PC-9 (cell line): ENCODE data around the gene DOCK2. TPM values are rescaled to one million over a fixed set of nuclear protein-coding genes. Genes with fewer than 3 reads are reported as not detected.

Source experiments
- BruUV-seq: library from RNA; stranded (reverse); fragments of 400-500 nt; replicated peaks from 2 replicates; lab custom pipeline; 2021; lab: Mats Ljungman, UMichigan
- CTCF ChIA-PET: fragments of 300-600 bp; sonication (Branson Sonifier 250); formaldehyde crosslinking; loops from one replicate; lab custom pipeline; 2022; ENCODE audit warnings: antibody characterized with exemption; lab: Charles Lee
- POLR2A ChIA-PET: fragments of 300-600 bp; sonication (Branson Sonifier 250); formaldehyde crosslinking; loops from one replicate; lab custom pipeline; 2022; ENCODE audit warnings: antibody characterized with exemption; ENCODE audit not compliant: unreplicated experiment; lab: Charles Lee
- DNase-seq, 2 experiments: peaks; one replicate each; pipeline versions ENCODE4 v3.0.0 to v3.0.0-alpha.2; 2015 to 2022; ENCODE audit warnings: mixed read lengths in 1 of 2
- H2AFZ ChIP-seq: fragments of 200-600 bp; sonication (generic); 2 replicates; pipeline ENCODE4 v1.8.1; 2017; ENCODE audit warnings: antibody characterized with exemption
- H3F3A ChIP-seq: fragments of 200-600 bp; sonication (generic); 2 replicates; pipeline ENCODE4 v1.8.1; 2017; ENCODE audit warnings: antibody characterized with exemption, mild to moderate bottlenecking, low read depth; ENCODE audit not compliant: insufficient read depth
- H3K27ac ChIP-seq: fragments of 200-600 bp; sonication (generic); 2 replicates; pipeline ENCODE4 v1.6.1; 2016; ENCODE audit warnings: mixed run types
- H3K27me3 ChIP-seq: fragments of 200-600 bp; sonication (generic); 2 replicates; pipeline ENCODE4 v1.6.1; 2016; ENCODE audit warnings: low read depth, mixed run types; ENCODE audit not compliant: insufficient read depth
- H3K36me3 ChIP-seq: fragments of 200-600 bp; sonication (generic); 2 replicates; pipeline ENCODE4 v1.6.1; 2016; ENCODE audit warnings: low read depth, mixed run types
- H3K4me1 ChIP-seq: fragments of 200-600 bp; sonication (generic); replicated peaks from 2 replicates; pipeline ENCODE4 v1.6.1; 2016; ENCODE audit warnings: mixed run types; ENCODE audit not compliant: insufficient read depth
- H3K4me2 ChIP-seq: fragments of 200-600 bp; sonication (generic); 2 replicates; pipeline ENCODE4 v1.6.1; 2017; ENCODE audit warnings: mixed run types
- H3K4me3 ChIP-seq: fragments of 200-600 bp; sonication (generic); 2 replicates; pipeline ENCODE4 v1.6.1; 2016; ENCODE audit warnings: mixed run types
- H3K79me2 ChIP-seq: fragments of 200-600 bp; sonication (generic); 2 replicates; pipeline ENCODE4 v1.6.1; 2017; ENCODE audit warnings: low read depth, mixed run types
- H3K9me2 ChIP-seq: fragments of 200-600 bp; sonication (generic); 2 replicates; pipeline ENCODE4 v1.8.1; 2017; ENCODE audit warnings: mild to moderate bottlenecking; ENCODE audit not compliant: insufficient read depth
- H3K9me3 ChIP-seq: fragments of 200-600 bp; sonication (generic); 2 replicates; pipeline ENCODE4 v1.8.1; 2016; ENCODE audit warnings: low read depth; ENCODE audit not compliant: insufficient read depth
- H4K20me1 ChIP-seq: fragments of 200-600 bp; sonication (generic); 2 replicates; pipeline ENCODE4 v1.8.1; 2017; ENCODE audit not compliant: insufficient read depth
- CTCF ChIP-seq: fragments of 200-600 bp; sonication (generic); conservative IDR thresholded peaks from 2 replicates; pipeline ENCODE4 v1.6.1; 2017; ENCODE audit warnings: mixed run types, antibody characterized with exemption, mild to moderate bottlenecking, moderate library complexity
- EZH2 ChIP-seq: fragments of 200-600 bp; sonication (generic); IDR thresholded peaks from 2 replicates; pipeline ENCODE4 v1.8.0; 2017; ENCODE audit warnings: antibody characterized with exemption, low read depth
- intact Hi-C: fragments of 100-400 bp; cut with micrococcal nuclease; formaldehyde crosslinking; loops from one replicate; pipeline ENCODE4 v1.10.0; 2022; ENCODE audit not compliant: unreplicated experiment
- total RNA-seq: library from RNA; stranded (reverse); gene quantifications from 2 replicates; pipeline ENCODE4 v1.2.3, GENCODE V29; 2021

Gene DOCK2
- total RNA-seq, 1 experiment from 2014 or later = 0.41 TPM

- BruUV-seq = no TSS peak
- no peak for DNase-seq
- POLR2A ChIA-PET = no interaction called here
Measured at GRCh38 chr5:170104299-170104698, 467.2 kb downstream of the DOCK2 start.

GRCh38 chr5:170104710-170105109, 467.6 kb downstream of the DOCK2 start:
- ChIA-PET POLR2A (no interaction called here), CTCF (no interaction called here)
- H3K27me3 ChIP-seq = no peaks in the 10 kb centered on the region
- no peak overlapping the region for H3K27ac ChIP-seq
- H3K4me1 ChIP-seq = peaks cover 22% of the 10 kb centered on the region
- H2AFZ ChIP-seq = no peak overlapping the region
- H3K9me3 ChIP-seq = no peaks in the 10 kb centered on the region
- no peaks in the 10 kb centered on the region for H3F3A ChIP-seq
- H3K9me2 ChIP-seq = no peaks in the 10 kb centered on the region
- intact Hi-C loops = loop anchor here (5.0 kb wide), 4 partner anchors 132 to 528 kb away; no protein-coding TSS in a partner anchor
- DNase-seq = no peak
- BruUV-seq = no TSS peak
- TF ChIP-seq EZH2 (no peak), CTCF (no peak)
- H3K36me3 ChIP-seq = no peaks in the 10 kb centered on the region
- H3K4me2 ChIP-seq = no peak overlapping the region
- H3K4me3 ChIP-seq = no peak overlapping the region
- no peaks in the 10 kb centered on the region for H4K20me1 ChIP-seq
- no peaks in the 10 kb centered on the region for H3K79me2 ChIP-seq

More at GRCh38 chr5:170104299-170104698, 467.2 kb downstream of the DOCK2 start:
- peaks cover 2% of the 10 kb centered on the region; the same call in 1 of the 2 replicates for H3K9me3 ChIP-seq
- peaks cover 22% of the 10 kb centered on the region for H3K4me1 ChIP-seq
- H3K9me2 ChIP-seq = no peaks in the 10 kb centered on the region
- intact Hi-C loops = loop anchor here (5.0 kb wide), 4 partner anchors 132 to 528 kb away; no protein-coding TSS in a partner anchor
- H3K79me2 ChIP-seq = no peaks in the 10 kb centered on the region
- CTCF ChIA-PET = no interaction called here
- no peaks in the 10 kb centered on the region for H4K20me1 ChIP-seq
- H2AFZ ChIP-seq = no peak overlapping the region
- H3K27ac ChIP-seq = no peak overlapping the region
- no peak overlapping the region for H3K4me3 ChIP-seq
- H3K4me2 ChIP-seq = no peak overlapping the region
- H3F3A ChIP-seq = no peaks in the 10 kb centered on the region
- H3K27me3 ChIP-seq = no peaks in the 10 kb centered on the region
- no peaks in the 10 kb centered on the region for H3K36me3 ChIP-seq
- no peak for TF ChIP-seq CTCF
- no peak for TF ChIP-seq EZH2

- no peak for DNase-seq
- Histone ChIP-seq H3K79me2 (no peaks in the 10 kb centered on the region), H4K20me1 (no peaks in the 10 kb centered on the region), H2AFZ (no peak within 1 kb of the TSS), H3K36me3 (no peaks in the 10 kb centered on the region), H3K4me1 (peaks cover 11% of the 10 kb centered on the region; the same call in 1 of the 2 replicates), H3K4me2 (no peak within 1 kb of the TSS), H3K4me3 (no peak within 1 kb of the TSS), H3F3A (no peaks in the 10 kb centered on the region), H3K9me2 (no peaks in the 10 kb centered on the region), H3K27me3 (no peaks in the 10 kb centered on the region), H3K9me3 (no peaks in the 10 kb centered on the region), H3K27ac (no peak within 1 kb of the TSS)
- TF ChIP-seq CTCF (no peak), EZH2 (no peak)
- ChIA-PET CTCF (no interaction called here), POLR2A (no interaction called here)
- BruUV-seq = no TSS peak
- intact Hi-C loops = no loop called here
Measured at GRCh38 chr5:170105642-170106611, 468.9 kb downstream of the DOCK2 start, which contains the start of gene FOXI1. Gene FOXI1 (plus strand): TSS chr5:170105897. CDS start chr5:170105958, 61 bp downstream.
